ENCODE results near the gene NKX1-2. TPM values are rescaled to one million over a fixed set of nuclear protein-coding genes. Genes with fewer than 3 reads are reported as not detected.
A peak's percentile ranks its signal among the peaks of the same experiment; 100 is the strongest.

Gene NKX1-2
- total RNA-seq, 1 donor from 2014 or later = 0.29 TPM

GRCh38 chr10:124425227-124425962 is 24.4 kb downstream of the NKX1-2 start:
- Mint-ChIP-seq H3K4me1 (ENCODE audit: unreplicated experiment) (peaks cover 5% of the 10 kb centered on the region), H3K9me3 (no peaks in the 10 kb centered on the region), H3K36me3 (no peaks in the 10 kb centered on the region), H3K27me3 (peaks cover 31% of the 10 kb centered on the region), H3K4me3 (no peak overlapping the region), H3K27ac (no peak overlapping the region)
- no peak for TF ChIP-seq CTCF (conservative IDR thresholded peaks at IDR 0.05)
- DNase-seq (ENCODE audit: extremely low spot score, unreplicated experiment) = no peak

DNA sequence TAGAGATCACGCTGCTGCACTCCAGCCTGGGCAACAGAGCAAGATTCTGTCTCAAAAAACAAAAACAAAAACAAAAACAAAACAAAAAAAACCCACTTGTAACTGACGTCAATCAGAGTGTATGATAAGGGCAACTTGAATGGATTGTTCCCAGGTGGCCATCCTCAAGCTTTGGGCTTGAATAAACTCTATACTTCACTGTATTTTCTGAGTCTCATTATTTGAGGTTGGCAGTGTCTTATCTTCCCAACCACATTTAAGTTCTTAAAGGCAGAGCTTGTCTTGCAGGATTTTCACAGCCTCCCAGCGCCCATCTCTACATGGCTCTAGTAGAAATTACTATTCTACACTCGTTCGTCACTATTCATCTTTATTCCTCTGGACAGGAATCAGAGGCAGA is 26.0 kb downstream of the NKX1-2 start:
- H3K27me3 Mint-ChIP-seq = peaks cover 32% of the 10 kb centered on the region

GRCh38 chr10:124422742-124423141 is 27.1 kb downstream of the NKX1-2 start:
- Mint-ChIP-seq H3K27ac (no peak overlapping the region), H3K9me3 (no peaks in the 10 kb centered on the region), H3K4me1 (ENCODE audit: unreplicated experiment) (peaks cover 3% of the 10 kb centered on the region)

More for the DNA sequence above, 26.0 kb downstream of the NKX1-2 start:
- H3K36me3 Mint-ChIP-seq = no peaks in the 10 kb centered on the region
- no peak overlapping the region for H3K4me3 Mint-ChIP-seq
- H3K4me1 Mint-ChIP-seq (ENCODE audit: unreplicated experiment) = peaks cover 8% of the 10 kb centered on the region
- TF ChIP-seq CTCF (conservative IDR thresholded peaks at IDR 0.05) = no peak
- H3K9me3 Mint-ChIP-seq = no peaks in the 10 kb centered on the region
- H3K27ac Mint-ChIP-seq = no peak overlapping the region
- DNase-seq (ENCODE audit: extremely low spot score, unreplicated experiment) = no peak

GRCh38 chr10:124420254-124420653 is 29.6 kb downstream of the NKX1-2 start:
- H3K4me3 Mint-ChIP-seq = peak overlapping the region; percentile 20
- no peak for TF ChIP-seq CTCF (conservative IDR thresholded peaks at IDR 0.05)
- H3K4me1 Mint-ChIP-seq (ENCODE audit: unreplicated experiment) = peaks cover 15% of the 10 kb centered on the region
- no peak for DNase-seq (ENCODE audit: extremely low spot score, unreplicated experiment)
- H3K27ac Mint-ChIP-seq = no peak overlapping the region
- H3K36me3 Mint-ChIP-seq = no peaks in the 10 kb centered on the region
- peaks cover 27% of the 10 kb centered on the region for H3K27me3 Mint-ChIP-seq
- no peaks in the 10 kb centered on the region for H3K9me3 Mint-ChIP-seq

More at GRCh38 chr10:124422742-124423141, 27.1 kb downstream of the NKX1-2 start:
- Mint-ChIP-seq H3K4me3 (no peak overlapping the region), H3K27me3 (peaks cover 27% of the 10 kb centered on the region), H3K36me3 (no peaks in the 10 kb centered on the region)
- no peak for DNase-seq (ENCODE audit: extremely low spot score, unreplicated experiment)
- no peak for TF ChIP-seq CTCF (conservative IDR thresholded peaks at IDR 0.05)

- Mint-ChIP-seq H3K36me3 (no peaks in the 10 kb centered on the region), H3K4me1 (ENCODE audit: unreplicated experiment) (peaks cover 15% of the 10 kb centered on the region), H3K27me3 (peaks cover 27% of the 10 kb centered on the region), H3K4me3 (peak overlapping the region; percentile 88), H3K9me3 (no peaks in the 10 kb centered on the region), H3K27ac (no peak overlapping the region)
- no peak for TF ChIP-seq CTCF (conservative IDR thresholded peaks at IDR 0.05)
- DNase-seq (ENCODE audit: extremely low spot score, unreplicated experiment) = no peak
Observed at GRCh38 chr10:124419635-124420034, 30.2 kb downstream of the NKX1-2 start.
